H1 (cell line): ENCODE measurements around the gene UQCC3. TPM values are rescaled to one million over a fixed set of nuclear protein-coding genes. Genes with fewer than 3 reads are reported as not detected.

Experiments used
- BACH1 ChIP-seq: IDR thresholded peaks from 2 replicates; pipeline ENCODE4 v1.6.1; 2012; ENCODE audit warnings: low read length, improper control_type of control experiment
- CHD7 ChIP-seq: fragments of 300-600 bp; sonication (generic); IDR thresholded peaks from 2 replicates; pipeline ENCODE4 v1.7.1; 2012; ENCODE audit warnings: low read length, moderate library complexity, mild to moderate bottlenecking, inconsistent platforms; ENCODE audit not compliant: insufficient replicate concordance
- EGR1 ChIP-seq: IDR thresholded peaks from 2 replicates; pipeline ENCODE4 v1.6.1; 2011; ENCODE audit warnings: low read depth, low read length, borderline replicate concordance
- HDAC2 ChIP-seq, 2 experiments: fragments of 300-600 bp in 1 of 2; sonication (generic) in 1 of 2; IDR thresholded peaks; 2 replicates each; pipeline ENCODE4 v1.6.1; 2011 to 2012; ENCODE audit warnings: low read depth in 2 of 2, low read length in 2 of 2, mild to moderate bottlenecking in 2 of 2, moderate library complexity in 2 of 2, borderline replicate concordance in 1 of 2, inconsistent platforms in 1 of 2
- HDAC6 ChIP-seq: IDR thresholded peaks from one replicate; pipeline ENCODE4 v1.7.1; 2012; ENCODE audit warnings: low read depth, mild to moderate bottlenecking, inconsistent platforms, low read length, moderate library complexity
- RFX5 ChIP-seq: IDR thresholded peaks from 2 replicates; pipeline ENCODE4 v1.6.1; 2011; ENCODE audit warnings: low read depth, low read length, improper control_type of control experiment, borderline replicate concordance
- SIX5 ChIP-seq: IDR thresholded peaks from 2 replicates; pipeline ENCODE4 v1.6.1; 2011; ENCODE audit warnings: mild to moderate bottlenecking, low read depth, low read length
- SP1 ChIP-seq: IDR thresholded peaks from 2 replicates; pipeline ENCODE4 v1.6.1; 2011; ENCODE audit warnings: low read depth, low read length
- SP4 ChIP-seq: IDR thresholded peaks from 2 replicates; pipeline ENCODE4 v1.6.1; 2012; ENCODE audit warnings: low read length, inconsistent platforms
- polyA plus RNA-seq, 7 experiments: library from polyadenylated mRNA; depleted of rRNA in 3 of 7; stranded (reverse) in 5 of 7; unstranded in 2 of 7; fragments of >200 nt in 5 of 7; fragments of 200-250 nt in 2 of 7; gene quantifications; 1 replicate in 5 of 7; 2 replicates in 1 of 7; 4 replicates in 1 of 7; pipeline versions ENCODE4 v1.2.1 to v1.2.3, GENCODE V29; 2011 to 2013; ENCODE audit warnings: missing spikeins in 2 of 7, mixed read lengths in 2 of 7
- total RNA-seq: library from RNA; stranded (reverse); fragmentation: NEBNext Ultra II Directional; extraction: Animal tissue kit (Norgen Biotek cat#: 25700); gene quantifications from 2 replicates; pipeline ENCODE4 v1.2.1, GENCODE V29; 2021
- TF ChIP-seq, protein P1 (sequence below): IDR thresholded peaks from 2 replicates; pipeline ENCODE4 v1.6.1; 2011; ENCODE audit warnings: low read length, improper control_type of control experiment

Gene UQCC3
- total and polyA plus RNA-seq, 2 of the 8 experiments (the other 6 are each of a cell fraction or from before 2014, with no cell fraction given) = 14.2 to 15.7 TPM

- TF ChIP-seq SIX5 = no peak
- TF ChIP-seq BACH1 = peak; percentile 73; the same call in 1 of the 2 replicates
- peak; percentile 68 for TF ChIP-seq EGR1
- TF ChIP-seq HDAC6 = no peak
- peak; percentile 94 for TF ChIP-seq SP1
- TF ChIP-seq CHD7 = no peak
- TF ChIP-seq HDAC2 (IDR thresholded peaks at IDR 0.05; ENCODE audit: borderline replicate concordance in 1 of 2, low read depth in 2 of 2, low read length in 2 of 2) = no peak
- no peak for TF ChIP-seq RFX5
- TF ChIP-seq, protein P1, sequence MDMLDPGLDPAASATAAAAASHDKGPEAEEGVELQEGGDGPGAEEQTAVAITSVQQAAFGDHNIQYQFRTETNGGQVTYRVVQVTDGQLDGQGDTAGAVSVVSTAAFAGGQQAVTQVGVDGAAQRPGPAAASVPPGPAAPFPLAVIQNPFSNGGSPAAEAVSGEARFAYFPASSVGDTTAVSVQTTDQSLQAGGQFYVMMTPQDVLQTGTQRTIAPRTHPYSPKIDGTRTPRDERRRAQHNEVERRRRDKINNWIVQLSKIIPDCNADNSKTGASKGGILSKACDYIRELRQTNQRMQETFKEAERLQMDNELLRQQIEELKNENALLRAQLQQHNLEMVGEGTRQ = peak; percentile 33; the same call in 1 of the 2 replicates
- no peak; the same call in 1 of the 2 replicates for TF ChIP-seq SP4
Measured at GRCh38 chr11:62665075-62665598, 6.3 kb upstream of the UQCC3 start, which contains the start of the genes C11orf98 and CSKMT (continued).
